Daoy (cell line): Measurements from ENCODE around the gene MTHFD2L. TPM values are rescaled to one million over a fixed set of nuclear protein-coding genes. Genes with fewer than 3 reads are reported as not detected.

Experiments
- DNase-seq: peaks from one replicate; pipeline ENCODE4 v3.0.0-alpha.2; 2015; ENCODE audit warnings: low read depth
- total RNA-seq: library from RNA; depleted of rRNA; stranded (reverse); fragments of >200 nt; shearing (Covaris generic); gene quantifications from 2 replicates; pipeline ENCODE4 v1.2.3, GENCODE V29; 2014

MTHFD2L gene
- total RNA-seq, 1 experiment from 2014 or later: 7.9 TPM

DNA sequence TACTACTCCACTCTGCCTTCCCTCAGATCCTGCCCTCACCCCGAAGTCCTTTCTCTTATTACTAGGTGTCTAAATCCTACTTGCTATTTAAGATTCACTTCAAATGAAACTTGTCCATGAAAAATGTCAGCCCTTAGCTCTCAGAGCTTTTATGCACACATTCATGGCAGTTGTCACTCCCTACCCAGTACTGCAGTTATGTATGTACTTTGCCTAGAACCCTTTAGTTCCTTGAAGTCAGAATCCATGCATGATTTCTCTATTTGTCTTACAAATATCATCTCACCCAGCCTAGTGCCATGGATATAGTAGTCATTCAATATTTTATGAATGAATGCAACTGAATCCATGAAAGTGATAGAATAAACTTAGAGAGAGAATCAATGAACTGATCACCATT is 147.1 kb downstream of the MTHFD2L start:
- DNase-seq: no peak

DNA sequence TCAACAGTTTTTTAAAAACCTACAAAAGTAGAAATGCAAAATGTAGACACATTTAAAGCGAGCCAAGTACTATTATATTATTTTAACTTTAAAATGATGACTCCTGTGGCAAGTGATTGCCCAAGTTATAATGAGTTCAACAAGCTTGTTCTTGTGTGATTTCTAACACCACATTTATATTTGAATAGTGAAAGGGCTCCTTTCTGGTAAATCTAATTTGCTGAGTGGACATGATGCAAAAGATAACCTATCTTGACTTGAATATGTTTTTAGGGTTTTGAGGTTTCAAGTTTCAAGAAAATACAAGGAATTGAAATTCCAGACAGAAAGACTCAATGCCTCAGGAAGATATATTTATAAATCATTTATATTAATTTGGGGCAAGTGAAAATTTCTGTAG is 149.3 kb downstream of the MTHFD2L start:
- DNase-seq: no peak

DNA sequence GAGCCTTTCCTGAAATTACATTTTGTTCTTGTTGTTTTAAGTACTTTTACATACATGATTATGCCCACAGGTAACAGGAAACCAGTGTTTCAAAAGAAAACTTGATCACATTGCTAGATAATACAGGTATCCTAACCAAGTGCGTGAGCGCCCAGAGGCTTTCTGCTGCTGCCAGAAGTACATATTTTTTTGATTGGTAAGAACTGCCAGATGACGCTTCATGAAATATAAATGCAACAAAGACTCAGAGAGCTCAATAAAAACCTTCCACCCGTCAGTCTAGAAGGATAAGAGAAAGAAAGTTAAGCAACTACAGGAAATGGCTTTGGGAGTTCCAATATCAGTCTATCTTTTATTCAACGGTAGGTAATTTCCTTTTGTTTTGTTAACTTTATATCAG is 150.3 kb downstream of the MTHFD2L start, which contains the start of gene EPGN:
Gene EPGN, plus strand, starts transcription at position 256 of the 400 bp plus-strand sequence. Its CDS starts 64 bp downstream, at position 320.
- DNase-seq: no peak

DNA sequence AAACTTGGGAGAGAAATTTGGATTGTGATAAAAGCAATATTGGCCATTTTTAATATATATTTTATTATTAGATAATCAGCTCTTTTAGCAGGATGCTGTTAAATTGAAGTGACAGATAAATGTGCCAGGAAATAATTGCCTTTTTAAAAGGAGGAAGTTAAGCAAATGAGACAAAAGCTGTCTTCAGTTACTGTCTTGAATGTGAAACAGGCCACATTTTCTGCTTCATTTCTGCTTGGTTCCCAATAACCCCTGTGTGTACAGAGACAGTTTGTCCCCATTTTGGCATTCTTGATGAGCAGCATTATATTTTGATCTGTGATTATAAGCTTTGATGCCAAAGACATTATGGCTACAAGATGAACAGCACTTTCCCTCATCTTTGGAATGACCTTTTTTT is 151.3 kb downstream of the MTHFD2L start:
- DNase-seq: no peak

DNA sequence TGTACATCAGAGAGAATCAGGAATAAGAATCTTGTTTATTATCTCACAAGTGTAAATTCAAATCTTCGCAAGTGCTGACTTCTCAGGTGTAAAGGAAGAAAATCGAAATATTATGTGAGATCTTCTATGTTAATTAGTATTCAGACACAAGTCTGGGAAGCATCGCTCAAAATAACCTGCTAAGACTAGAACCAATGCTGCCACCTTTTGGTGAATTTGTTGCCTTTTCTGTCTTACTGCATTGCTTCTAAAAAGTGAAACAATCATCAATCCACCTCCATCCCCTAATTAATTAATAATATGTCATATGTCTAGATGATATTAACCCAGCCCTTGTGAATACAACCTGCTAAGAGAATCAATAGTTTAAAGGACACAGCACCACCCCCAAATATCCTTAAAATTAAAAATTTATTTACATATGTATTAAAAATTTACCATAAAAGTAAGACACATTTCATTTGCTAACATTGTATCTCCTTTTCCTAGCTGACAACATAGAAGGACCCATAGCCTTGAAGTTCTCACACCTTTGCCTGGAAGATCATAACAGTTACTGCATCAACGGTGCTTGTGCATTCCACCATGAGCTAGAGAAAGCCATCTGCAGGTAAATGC is 153.9 kb downstream of the MTHFD2L start:
- DNase-seq: peak; percentile 35

DNA sequence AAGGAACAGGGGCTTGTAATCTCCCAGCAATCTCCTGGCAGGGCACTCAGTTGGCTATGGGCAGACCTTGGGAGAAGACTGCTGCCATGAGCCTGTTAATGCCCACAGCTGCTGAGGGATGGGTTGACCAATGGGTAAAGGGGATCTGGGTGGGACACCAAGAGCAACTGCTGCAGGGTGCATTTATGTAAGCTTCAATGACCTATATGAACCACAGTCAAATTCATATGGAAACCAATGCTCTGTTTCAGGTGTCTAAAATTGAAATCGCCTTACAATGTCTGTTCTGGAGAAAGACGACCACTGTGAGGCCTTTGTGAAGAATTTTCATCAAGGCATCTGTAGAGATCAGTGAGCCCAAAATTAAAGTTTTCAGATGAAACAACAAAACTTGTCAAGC is 156.4 kb downstream of the MTHFD2L start:
- DNase-seq: no peak

DNA sequence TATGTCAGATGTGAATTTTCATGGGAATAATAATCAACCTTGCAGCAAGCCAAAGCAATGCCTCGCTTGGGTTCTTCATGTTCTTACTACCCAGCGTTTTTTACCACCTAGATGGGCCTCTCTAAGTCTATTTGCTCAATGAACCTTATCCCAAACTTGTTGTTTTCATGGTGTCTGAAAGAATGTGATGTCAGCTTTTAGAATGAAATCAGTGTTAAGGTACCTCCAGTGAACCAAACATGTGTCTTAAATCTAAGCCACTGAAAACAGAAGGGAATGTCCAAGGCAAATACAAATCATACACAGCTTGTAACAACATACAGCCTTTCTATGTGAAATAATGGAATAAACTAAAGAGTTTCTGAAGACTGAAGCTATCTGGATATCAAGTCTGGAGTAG is 157.0 kb downstream of the MTHFD2L start:
- DNase-seq: no peak

DNA sequence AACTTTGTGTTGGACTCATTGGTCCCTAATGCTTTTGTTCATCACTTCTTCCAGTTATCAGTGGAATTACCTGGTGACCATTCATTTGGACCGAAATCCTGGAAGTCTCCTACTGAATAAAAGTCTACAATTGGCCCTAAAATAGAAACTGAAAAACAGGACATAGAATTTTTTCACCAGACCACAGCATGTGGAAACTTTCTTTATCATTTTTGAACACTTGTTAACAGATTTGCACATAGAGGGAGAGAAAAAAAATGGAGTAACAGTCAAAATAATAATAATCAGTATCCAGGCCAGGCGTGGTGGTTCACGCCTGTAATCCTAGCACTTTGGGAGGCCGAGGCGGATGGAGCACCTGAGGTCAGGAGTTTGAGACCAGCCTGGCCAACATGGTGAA is 157.5 kb downstream of the MTHFD2L start:
- no peak for DNase-seq

DNA sequence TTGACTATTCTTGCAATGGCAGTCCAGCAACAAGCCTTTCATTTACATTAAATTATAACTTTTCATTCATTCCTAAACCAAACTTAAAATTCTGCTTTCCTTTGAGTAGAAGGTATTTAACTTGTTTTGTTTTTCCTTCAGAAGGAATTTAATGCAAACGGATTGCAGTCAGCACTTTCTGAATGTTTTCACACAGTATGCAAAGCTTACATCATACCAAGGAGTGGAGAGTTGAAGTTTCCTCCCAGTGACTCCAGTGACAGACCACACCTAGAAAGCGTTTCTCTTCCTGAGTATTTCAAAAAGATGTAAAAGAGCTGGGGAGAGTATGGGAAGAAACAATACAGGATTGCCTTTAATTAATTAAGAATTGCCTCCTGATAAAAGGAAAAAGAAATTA is 158.5 kb downstream of the MTHFD2L start:
- no peak for DNase-seq

DNA sequence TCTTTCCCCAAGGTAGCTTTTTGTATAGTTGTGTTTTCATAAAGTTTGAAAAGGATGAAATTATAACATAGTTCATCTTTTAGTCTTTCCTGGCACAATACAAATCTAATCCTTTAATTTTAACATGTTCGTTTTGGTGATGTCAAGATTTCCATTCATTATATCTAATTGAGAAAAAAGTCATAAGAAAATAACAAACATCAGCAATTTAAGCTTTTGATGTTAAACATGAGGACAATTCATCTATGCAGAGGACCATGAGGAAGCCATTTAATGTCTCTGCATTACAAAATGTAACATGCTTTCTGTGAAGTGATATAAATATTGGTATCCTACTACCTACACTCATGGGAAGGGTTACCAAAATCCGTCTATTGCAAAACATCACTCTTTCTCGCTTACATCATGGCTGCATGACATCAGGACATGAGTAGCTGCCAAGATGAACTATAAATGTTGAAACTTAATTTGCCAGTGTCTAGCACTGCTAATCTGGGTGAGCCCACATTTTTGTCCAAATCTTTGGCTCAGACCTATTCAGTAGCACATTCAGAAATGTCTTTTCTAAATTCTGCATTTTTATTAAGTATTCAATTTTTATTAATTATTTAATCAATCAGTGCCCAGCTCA is 159.8 kb downstream of the MTHFD2L start:
- DNase-seq: no peak

DNA sequence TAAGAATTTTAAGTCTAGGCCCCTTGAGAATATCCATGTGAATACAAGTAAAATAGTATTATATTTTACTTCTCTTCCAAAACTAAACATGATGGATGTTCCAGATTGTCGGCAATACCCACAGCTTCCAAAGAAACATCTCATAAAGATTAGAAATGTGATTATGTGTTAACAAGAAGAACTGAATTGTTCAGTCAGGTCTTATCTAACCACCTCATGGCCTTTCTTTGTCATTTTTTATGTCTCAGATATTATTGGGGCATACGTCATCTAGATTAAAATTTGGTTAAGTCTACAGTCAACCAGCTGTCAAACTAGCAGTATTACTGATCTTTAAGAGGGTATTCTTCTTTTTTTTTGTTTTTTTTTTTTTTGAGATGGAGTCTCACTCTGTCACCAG is 160.4 kb downstream of the MTHFD2L start:
- no peak for DNase-seq

DNA sequence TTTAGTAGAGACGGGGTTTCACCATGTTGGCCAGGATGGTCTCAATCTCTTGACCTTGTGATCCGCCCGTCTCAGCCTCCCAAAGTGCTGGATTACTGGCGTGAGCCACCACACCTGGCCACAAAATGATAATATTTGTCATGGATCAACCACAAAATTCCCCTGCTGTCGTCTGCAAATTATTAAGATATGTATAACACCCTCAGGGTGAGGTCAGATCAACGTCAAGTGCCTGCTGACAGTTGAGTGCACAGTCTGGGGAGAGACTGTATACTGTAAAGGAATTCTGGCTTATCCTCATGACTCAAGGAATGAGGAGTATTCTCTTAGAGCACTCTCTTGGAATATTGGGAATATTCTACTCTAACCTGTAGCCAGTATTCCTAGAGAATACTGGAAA is 161.6 kb downstream of the MTHFD2L start:
- DNase-seq: peak; percentile 5

DNA sequence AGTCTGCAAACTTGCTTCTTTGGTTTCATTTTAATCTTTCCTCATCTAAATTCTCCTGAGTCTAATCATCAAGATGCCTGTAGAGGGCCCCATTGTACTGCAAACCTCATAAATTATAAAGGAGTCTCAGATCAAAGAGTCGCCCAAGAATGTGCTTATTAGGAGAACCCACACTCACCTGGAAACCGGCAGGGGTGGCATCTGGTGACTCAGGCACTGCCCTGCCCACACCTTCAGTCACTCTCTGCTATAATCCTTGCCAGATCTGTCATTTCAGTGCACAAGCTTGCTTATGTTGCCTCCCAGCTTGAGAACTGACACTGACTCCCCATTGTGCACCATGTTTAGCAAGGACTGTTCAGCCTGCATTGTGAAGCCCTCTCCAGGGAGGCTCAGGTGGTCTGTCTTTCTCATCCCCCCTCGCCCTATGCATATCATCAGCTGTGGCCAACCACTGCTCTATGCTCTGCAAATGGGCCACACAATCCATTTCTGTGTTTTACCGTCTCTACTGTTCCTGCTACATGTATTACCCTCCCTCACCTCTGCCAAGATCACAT is 162.7 kb downstream of the MTHFD2L start:
- DNase-seq: peak; percentile 23

DNA sequence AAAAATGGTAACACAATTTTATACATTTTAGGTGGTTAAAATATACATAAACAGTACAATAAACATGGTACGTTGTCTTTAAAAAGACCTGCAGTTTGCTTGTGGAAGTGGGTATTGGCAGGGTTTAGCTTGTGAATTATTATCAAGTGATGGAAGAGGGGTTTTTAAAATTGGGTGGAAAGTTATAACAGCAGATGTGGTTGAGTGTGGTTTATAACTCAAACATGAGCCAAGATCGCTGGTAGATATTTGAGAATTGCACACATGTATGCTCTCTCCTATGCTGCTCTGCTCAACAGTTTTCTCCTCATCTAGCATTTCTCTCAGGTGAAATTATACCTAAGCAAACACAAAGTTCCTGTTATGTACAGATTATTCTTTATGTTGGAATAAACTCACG is 164.4 kb downstream of the MTHFD2L start:
- DNase-seq: no peak

DNA sequence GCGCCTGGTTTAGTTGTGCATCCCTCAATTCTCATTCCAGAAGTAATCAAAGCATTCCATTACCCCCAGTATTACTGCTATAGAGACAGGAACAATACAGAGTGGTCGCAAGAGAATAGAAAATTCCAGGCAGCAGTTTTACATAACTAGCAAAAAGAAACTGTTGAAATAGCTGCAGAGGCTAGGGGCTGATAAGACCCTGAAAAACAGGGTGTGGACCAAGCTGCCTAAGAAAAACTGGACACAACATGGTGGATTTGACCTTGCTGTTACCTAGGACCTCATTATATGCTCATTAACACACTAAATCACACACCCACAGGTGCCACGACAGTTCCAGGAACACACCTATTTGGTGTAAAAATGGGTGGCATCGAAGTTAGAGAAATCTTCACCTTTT is 165.7 kb downstream of the MTHFD2L start:
- no peak for DNase-seq

DNA sequence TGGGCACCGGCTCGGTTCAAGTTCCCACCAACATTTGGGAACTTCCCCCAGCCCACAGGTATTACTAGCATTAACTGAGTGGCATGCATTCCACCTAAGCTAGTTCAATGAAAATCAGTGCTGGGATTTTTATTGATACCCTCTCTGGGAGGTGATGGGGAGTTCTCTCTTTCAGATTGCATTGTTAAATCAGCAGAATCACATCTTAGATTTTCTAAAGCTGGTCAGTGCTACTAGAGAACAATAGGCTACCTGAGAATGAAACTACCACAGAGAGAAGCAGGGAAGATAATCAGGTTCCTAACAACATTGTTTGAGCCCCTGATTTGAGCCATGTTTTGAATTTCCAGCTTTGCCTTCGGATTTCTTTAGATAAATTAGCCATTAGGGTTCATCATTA is 166.3 kb downstream of the MTHFD2L start:
- no peak for DNase-seq

DNA sequence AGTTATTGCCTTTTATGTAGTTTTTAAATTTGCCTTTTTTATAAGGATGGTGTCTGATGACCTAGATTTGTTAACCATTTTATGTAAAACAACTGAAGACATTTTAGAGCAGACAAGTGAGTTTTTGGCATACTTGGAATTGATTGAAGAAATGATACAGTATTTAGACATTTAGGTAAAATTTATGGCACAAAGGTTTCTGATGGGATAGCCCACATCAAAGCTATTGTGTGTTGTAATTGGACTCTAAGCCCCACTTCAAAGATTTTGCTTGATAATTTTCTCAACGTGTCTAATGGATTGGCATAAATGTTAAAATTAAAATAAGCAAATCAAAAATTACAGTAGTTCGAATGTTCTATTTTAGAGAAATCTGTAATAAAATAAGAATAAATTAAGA is 168.0 kb downstream of the MTHFD2L start:
- DNase-seq: no peak

DNA sequence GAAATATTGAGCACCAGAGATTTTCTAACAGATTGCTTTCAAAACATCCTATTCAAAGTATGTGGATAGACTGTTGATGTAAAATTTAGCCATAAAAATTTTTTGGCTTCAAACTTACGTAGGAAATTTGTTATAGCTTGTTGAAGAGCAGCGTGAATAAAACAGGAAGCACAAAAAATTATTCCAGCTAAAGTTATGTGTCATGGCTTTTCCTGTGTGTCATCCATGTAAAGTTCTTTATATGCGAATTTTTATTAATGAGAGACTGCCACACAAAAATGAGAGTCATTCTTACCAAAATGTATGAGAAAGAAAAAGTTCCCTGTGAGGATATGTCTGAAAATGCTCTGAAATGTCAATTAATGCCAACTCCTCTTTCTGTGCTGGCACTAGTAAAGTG is 169.8 kb downstream of the MTHFD2L start:
- no peak for DNase-seq

DNA sequence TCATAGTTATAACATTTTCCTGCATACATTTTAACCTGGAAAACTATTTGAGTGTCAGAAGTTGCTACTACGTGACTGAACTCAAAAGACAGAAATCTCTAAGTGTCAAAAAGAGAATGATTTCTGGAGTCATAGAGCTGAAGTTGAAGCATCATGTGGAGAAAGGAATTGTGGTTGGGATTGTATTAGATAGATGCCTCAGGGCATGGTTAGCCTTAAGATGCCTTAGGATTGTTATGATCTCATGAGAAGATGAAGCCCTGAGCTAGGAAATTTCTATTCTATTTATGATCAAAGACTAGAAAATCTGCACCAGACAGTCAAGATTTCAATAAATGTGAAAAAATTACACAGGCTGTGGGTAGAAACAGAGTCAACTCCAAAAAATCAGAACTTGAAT is 170.6 kb downstream of the MTHFD2L start:
- no peak for DNase-seq

DNA sequence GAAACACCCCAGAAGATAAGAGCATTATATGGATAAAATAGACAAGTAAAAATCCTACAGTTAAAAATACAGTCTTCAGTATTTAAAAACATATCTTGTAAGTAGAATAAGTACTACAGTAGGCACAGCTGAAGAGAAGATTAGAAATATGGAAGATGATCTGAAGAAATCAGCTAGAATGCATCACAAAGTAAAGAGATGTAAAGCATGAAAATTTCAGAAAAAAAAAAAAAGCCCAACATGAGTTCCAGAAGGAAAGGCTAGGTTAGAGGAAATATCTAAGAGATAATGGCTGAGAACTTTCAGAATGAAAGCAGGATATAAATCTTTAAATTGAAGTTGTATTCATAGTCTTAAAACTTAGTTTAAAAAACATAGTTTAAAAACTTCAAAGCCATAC is 171.4 kb downstream of the MTHFD2L start:
- DNase-seq: no peak

DNA sequence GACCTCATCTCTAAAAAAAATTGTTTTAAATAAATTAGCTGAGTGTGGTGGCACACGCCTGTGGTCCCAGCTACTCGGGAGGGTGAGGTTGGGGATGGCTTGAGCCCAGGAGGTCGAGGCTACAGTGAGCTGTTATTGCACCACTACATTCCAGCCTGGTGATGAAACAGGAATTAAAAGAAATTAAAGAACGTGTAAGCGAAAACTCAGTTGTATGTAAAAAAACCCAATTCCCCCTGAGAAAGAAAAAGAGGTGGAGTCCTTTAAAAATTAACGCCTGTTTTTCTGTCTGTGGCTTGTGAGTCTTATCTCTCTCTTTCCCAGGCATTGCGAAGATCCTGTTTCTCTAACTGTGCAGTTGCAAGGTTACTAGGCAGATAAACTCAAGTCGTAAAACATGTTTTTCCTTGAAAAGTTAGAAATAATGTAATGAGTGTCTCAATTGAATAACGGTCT is 172.4 kb downstream of the MTHFD2L start:
- no peak for DNase-seq

DNA sequence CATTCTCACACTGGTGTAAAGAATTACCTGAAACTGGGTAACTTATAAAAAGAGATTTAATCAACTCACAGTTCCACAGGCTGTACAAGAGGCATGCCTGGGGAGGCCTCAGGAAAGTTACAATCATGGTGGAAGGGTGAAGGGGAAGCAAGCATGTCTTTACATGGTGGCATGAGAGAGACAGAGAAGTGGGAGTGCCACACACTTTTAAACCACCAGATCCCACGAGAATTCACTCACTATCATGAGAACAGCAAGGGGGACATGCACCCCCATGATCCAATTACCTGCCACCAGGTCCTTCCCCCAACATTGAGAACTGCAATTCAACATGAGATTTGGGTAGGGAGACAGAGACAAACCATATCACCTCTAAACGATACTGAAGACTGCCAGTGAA is 173.3 kb downstream of the MTHFD2L start:
- DNase-seq: no peak

DNA sequence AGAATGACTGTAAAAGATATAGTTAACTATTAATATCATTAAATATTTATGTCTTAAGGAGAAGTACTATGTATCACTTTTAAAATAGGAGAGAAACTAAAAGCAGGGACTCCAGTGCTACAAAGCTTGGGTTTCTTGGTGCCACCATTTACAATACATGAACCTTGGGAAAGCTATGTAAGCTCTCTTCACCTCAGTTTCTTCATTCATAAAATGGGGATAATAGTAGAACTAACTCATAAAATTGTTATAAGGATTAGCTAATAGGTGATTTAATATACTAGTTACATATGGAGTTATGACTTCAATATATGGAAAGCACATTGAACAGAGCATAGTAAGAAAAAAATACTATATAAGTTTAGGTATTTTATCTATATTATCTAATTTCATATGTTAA is 174.0 kb downstream of the MTHFD2L start:
- no peak for DNase-seq

DNA sequence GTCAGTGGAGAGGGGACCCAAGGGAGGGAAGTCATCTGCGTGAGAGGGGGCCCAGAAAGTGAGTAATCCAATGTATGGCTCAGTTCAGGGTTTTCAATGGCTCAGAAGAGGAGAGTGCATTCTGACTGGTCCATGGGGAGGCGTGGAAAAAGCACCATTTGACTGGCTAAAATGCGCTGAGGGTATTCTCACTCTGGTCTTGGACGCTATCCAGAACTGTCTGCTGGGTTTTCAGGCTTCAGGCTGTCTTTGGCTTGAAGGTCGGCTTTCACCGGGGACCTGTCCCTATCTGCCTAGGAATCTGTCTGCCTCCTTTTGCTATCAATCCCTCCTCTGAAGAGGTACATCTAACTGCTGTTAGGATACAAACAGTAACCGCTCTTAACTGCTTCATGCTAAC is 176.7 kb downstream of the MTHFD2L start:
- no peak for DNase-seq
